HG03280 (cell line): Measurements from ENCODE around the gene RNFT2.
"Not testable (repeated sequence)": the region's sequence is repeated elsewhere in the genome, so short reads cannot be mapped to it uniquely, and the experiment has no call there.

ENCODE experiments used
- ATAC-seq: cut with Tn5 transposase; IDR thresholded peaks from one replicate; pipeline ENCODE4 v1.9.1; 2021; ENCODE audit warnings: mild to moderate bottlenecking, moderate library complexity; ENCODE audit not compliant: unreplicated experiment

Gene RNFT2

DNA sequence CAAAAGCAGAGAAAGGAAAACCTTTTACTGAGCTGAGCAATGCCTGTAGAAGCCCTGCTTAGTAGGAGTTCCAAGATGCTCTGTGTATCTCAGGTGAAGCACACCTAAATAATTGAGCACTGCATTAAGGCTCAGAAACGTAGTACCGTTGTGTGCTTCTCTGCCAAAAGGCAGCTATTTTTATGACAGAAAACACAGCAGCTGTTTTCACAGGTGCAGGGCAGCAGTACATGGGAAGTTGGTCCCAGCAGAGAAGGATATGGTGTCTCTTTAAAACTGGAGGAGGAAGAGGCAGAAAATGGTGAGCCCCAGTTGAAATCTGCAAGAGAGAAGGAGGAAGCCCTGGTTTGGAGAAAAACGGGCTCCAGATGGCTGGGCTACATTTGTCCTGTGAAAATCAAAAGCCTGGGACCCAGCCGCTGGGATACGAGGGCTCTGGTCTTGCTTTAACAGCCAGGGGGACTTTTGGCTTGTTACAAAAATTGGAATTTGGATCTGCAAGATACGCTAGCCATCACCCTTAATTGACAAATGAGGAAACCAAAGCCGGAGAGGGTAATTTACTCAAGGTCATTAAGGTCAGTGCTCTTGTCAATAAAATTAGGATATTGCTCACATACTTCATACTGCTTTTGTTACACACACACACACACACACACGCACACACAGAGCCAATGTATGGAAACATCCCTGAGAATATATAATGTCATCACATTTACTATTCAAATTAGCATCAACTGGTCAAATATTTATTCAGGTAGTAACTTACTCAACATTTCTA lies 27.6 kb upstream of the RNFT2 start:
- no peak for ATAC-seq

GRCh38 chr12:116712458-116713303 lies 25.4 kb upstream of the RNFT2 start:
- no peak for ATAC-seq

DNA sequence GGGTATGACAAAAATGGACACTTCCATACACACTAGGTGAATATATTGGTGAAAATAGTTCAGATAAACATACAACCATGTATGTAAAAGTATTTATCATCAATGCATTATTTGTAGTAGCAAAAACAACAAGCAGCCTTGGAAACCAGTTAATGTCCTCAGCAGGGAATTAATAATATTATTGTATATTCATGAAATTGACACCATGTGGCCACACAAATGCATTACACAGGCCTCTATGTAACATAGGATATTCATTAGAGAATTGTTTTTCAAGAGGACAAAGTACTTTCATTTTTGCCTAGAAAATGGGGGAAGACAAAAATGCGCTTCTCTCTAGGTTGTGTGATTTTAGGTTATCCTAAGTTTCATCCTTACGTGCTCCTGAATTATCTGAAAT lies 24.6 kb upstream of the RNFT2 start:
- no peak for ATAC-seq

DNA sequence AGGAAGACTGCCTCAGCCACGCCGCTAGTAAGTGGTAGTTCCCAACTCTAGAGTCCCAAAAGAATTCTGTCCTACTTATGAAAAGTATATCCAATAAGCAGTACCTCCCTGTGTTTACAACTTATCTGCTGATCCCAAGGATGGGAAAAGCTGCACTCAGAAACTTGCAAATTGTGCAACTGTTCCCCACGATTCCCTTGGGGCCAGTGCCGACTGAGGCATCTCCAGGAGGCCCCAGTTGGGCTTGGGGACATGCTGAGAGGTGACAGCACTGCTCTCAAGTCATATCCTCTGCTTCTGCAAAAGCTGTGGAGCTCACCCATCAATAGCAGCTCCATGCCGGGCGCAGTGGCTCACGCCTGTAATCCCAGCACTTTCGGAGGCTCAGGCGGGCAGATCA lies 23.9 kb upstream of the RNFT2 start:
- ATAC-seq, result no peak

- no peak for ATAC-seq
Measured at GRCh38 chr12:116717466-116718437, 20.4 kb upstream of the RNFT2 start.

DNA sequence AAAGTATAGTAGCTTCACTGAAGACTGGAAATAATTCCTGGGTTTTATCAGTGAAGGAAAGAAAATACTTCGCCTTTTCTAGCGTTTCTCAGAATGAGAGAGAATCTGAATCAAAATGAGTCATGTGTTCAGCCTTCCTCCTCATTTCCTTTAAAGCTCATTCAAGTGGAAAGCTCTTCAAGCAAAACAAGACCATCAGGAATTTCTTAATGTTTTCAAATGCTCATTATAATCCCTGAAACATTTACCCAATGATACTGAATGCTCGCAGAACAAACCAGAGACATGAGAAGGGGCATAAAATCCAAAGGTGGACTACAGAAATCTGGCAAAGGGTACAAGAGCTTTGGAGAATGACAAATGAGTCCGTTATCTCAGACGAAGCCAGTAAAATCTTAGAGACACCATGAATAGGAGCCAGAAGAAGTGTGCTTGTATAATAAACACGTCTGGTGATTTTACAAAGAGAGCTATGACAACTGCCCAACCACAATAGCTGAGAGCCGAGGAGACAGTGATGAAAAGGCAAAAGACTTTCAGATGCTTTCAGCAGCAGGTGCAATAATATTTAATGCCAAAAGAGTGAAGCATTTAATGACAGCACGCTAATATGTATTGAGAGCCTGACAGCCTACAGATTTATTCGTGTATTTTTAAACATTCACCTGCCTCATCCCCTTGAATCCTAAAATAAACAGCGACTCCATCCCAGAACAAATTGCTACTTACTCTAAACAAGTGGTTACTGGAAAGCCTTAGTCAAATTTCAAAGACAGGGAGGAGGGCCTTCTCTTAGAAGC lies 19.3 kb upstream of the RNFT2 start:
- no peak for ATAC-seq

DNA sequence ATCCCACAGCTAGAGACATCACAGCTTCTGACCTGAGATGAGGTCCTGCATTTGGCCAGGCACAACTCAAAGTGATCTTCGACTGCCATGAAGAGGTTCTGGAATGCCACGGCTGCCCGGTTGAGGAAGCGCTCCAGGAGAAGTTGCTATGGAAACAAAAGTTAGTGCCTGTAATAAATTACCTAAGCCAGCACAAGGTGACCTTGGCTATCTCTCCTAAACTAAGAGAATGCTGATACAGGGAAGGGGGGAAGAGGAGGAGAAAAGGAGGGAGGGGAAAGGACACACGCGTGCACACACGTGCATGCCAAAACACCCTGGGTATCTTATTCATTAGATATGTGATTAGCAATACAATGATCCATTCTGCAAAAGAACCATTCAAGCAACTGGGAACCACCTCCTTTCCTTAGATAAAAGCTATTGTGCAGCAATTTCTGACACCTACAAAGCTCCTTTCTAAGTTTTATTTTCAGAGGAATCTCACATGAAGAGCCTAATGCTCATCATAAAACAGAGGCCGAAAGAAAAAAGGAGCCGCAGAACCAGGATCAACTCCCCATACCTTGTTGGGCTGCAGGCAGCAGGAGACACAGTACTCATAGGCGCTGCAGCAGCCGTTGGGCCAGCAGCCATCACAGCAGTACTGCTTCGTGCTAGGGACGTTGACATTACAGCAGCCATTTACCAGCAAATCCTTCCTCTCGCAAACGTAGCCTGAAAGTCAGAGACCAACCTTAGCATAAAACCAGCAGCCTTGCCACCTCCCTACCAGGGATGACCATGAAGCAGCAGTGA lies 18.2 kb upstream of the RNFT2 start:
- ATAC-seq, result no peak

DNA sequence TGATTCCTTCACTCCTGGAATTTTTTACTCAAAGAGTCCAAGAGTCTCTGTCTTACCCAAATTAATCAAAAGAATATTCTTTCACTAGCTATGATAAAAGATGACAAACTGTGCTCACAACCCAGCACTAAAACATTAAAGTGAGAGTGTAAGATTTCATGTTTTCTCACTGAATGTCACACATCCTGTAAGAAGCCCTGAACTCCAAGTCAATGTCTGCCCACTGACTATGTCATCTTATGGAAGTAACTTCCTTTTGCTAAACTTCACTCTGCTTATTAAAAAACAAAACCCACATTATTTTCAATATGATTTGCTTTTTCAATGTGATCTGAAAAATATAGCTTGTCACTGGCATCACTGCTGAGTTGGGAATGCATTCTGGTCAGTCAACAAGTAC lies 15.9 kb upstream of the RNFT2 start:
- no peak for ATAC-seq

DNA sequence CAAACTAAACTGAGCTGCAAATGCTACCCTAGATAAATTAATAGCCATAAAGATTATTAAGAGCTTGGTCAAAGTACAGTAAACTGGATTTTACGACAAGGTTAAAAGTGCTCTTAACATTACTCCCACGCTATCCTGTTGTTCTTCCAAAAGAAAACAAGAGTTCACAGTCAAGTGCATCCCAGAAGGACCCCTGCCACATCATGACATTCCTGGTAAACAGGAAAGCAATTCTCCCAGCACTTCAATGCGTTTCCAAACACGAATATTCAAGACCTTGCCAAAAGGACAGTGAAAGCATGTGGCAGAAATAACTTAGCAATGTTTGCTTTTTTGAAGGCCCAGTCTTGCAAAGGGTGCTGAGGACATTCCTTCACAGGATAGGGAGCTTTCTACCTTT lies 11.4 kb upstream of the RNFT2 start:
- no peak for ATAC-seq

DNA sequence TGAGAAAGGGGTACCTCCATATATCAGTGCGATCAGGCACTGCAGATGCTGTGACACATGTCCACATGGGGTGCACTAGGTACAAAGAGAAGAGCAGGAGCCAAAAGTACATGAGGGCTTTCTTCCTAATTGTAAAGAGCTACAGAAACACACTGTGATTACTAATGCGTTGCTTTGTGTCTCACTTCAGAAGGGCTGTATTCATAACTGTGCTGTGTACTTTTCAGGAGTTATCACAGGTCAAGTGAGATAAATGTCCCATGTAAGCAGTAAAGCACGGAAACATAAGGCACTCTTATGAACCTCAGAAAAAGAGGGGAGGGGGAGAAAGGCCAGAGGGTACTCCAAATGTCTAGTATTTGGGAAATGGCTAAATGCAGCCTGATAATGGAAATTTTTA lies 10.9 kb upstream of the RNFT2 start:
- ATAC-seq, result no peak

DNA sequence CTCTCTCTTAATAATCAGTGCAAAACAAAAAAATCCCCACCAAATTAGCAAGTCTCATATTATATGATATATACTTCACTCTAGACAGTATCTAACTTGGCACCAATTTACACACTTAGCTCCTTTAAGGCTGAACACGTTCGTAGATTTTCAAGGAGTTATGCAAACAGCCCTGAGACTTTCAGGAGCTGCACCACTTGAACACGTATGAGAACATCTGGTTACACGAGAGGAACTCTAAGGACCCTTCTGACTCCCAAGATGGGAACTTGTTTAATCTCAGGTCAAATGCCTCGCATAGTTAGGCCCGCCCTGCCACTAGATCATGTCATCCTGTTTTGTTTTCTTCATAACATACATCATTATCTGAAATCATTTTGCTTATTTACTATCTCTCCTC lies 10.2 kb upstream of the RNFT2 start:
- ATAC-seq, result no peak

GRCh38 chr12:116731801-116732200 lies 6.3 kb upstream of the RNFT2 start:
- ATAC-seq, result no peak

DNA sequence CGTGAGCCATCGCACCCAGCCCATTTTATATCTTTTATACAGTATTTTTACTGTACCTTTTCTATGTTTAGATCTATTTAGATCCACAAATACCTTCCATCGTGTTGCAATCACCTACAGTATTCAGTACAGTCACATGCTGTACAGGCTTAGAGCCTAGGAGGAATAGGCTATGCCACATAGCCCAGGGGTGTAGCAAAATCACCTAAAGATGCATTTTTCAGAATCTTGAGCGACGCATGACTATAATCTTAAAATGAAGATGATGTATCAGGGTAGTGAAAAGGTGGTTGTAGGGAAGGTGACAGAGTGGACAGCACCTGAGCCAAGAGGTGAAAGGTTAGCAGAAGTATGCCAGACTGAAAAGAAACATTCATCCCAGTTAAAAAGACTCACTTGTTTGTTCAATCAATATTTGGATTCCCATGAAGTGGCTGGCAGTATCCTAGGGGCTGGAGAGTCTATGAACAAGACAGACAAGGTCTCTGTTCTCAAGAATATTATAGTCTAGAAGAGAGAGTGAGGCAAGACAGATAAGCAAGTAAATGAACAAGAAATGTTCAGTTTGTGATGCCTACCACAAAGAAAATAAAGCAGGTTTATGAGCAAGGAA lies 3.9 kb upstream of the RNFT2 start:
- ATAC-seq, result no peak

DNA sequence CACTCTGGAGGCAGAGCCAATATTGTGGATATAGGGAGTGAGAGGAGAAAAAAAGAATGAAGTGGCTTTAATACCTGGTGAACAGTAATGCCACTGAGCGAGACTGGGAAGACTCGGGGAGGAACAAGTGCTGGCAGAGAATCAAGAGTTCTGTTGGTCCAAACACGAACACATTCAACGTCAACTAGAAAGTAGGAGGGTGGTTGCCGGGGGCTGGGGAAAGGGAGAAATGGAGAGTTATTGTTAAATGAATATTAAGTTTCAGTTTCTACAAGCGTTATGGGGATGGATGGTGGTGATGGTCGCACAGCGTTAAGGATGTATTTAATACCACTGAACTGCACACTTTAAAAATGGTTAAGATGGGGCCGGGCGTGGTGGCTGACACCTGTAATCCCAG lies 3.0 kb upstream of the RNFT2 start:
- ATAC-seq, result no peak

- no peak for ATAC-seq
Measured at GRCh38 chr12:116735951-116736599, 2.0 kb upstream of the RNFT2 start.

GRCh38 chr12:116736962-116737773 lies 947 bp upstream of the RNFT2 start:
- ATAC-seq, result no peak

- ATAC-seq, result no peak
Measured at GRCh38 chr12:116739381-116739887, 1.3 kb downstream of the RNFT2 start.

DNA sequence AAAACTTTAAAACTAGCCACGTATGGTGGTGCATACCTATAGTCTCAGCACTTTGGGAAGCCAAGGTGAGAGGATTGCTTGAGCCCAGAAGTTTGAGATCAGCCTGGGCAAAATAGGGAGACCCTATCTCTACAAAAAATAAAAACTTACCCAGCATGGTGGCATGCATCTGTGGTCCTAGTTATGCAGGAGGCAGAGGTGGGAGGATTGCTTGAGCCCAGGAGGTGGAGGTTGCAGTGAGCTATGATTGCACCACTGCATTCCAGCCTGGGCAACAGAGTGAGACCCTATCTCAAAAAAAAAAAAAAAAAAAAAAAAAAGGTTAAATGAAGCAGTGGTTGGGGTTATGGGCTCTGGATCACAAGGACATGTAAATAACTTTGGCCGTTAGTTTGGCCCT lies 4.7 kb downstream of the RNFT2 start:
- not testable (repeated sequence) for ATAC-seq
